Activated CD4-positive, alpha-beta T cell treated with anti-CD3 and anti-CD28 coated beads, Interleukin-2, amount 50 U/mL, for 1 hour (primary cell): Measurements from ENCODE around the gene BEND5.

Experiments
- DNase-seq: peaks from one replicate; pipeline ENCODE4 v3.0.0-alpha.2; 2020

Gene BEND5

DNA sequence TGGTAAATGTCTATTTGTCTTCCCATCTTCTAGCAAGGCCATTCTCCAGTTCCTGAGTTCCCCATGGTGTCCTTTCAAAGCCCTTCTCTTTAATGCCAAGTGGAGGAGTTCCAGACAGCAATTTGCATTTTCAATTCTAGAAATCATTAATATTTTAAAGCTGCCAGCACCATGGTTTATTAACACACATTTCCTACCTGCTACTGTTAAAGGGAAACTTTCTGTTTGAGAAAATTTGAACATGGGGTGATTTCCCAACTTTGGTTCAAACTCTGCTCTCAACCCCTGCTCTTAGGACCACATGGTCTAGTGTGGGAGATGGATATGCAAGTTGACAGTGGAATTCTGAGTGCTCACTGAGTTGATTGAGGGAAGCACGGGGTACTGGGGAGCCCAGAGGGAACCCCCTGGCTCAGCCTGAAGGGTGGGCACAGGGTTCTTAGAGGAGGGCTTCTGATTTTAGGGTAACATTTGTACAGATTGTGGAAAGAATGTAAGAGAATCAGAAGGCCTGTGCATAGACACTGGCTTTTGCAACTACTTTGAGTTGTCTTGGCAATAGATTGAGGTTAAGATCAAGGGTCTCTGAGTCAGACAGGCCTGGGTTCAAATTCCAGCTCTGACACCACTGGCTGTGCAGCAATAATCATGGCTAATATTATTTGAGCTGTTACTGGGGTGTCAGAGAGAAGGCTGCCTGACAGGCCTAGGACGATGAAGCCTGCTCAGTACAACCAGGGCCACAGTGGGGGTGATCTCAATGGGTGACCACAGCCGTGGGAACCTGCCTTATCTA is 97.8 kb downstream of the BEND5 start:
- DNase-seq, result no peak
